ENCODE results near the gene SURF1. TPM values are rescaled to one million over a fixed set of nuclear protein-coding genes. Genes with fewer than 3 reads are reported as not detected.
A peak's percentile ranks its signal among the peaks of the same experiment; 100 is the strongest.
"Not testable (repeated sequence)": the region's sequence is repeated elsewhere in the genome, so short reads cannot be mapped to it uniquely, and the experiment has no call there.

SURF1 gene
- total RNA-seq, 4 donors from 2014 or later: 14.2 to 66.1 (median 50.2) TPM

DNA sequence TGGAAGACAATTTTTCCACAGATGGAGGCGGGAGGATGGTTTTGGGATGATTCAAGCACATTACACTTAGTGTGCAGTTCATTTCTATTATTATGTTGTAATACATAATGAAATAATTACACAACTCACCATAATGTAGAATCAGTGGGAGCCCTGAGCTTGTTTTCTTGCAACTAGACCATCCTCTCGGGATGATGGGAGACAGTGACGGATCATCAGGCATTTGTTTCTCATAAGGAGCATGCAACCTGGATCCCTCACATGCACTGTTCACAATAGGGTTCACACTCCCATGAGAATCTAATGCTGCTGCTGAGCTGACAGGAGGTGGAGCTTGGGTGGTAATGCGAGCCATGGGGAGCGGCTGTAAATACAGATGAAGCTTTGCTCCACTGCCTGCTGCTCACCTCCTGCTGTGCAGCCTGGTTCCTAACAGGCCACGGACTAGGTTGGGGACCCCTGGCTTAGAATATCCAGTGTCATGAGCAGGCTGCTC is 21.5 kb upstream of the SURF1 start:
- no peak overlapping the region for H3K27ac ChIP-seq
- H3K27me3 ChIP-seq: no peaks in the 10 kb centered on the region
- no peaks in the 10 kb centered on the region for H3K36me3 ChIP-seq
- intact Hi-C loops (cut with DNase I; ENCODE audit: low total_unique reads) (no loop called here), in situ Hi-C loops (cut with MboI; ENCODE audit: low pct_ligation_motif_present in 1 of 4, low pct_unique_long_range_greater_than_20kb in 1 of 4, low sequenced_read_pairs in 3 of 4) (no loop called here)
- no peak overlapping the region for H3K4me3 ChIP-seq
- H3K9me3 ChIP-seq: no peaks in the 10 kb centered on the region
- no peak for DNase-seq
- peaks cover 10 to 27% (median 21%) of the 10 kb centered on the region in 4 donors for H3K4me1 ChIP-seq
- no peak for TF ChIP-seq EP300 (IDR thresholded peaks at IDR 0.05; ENCODE audit: low read depth)
- WGBS, 2 donors (ENCODE audit: low coverage in 1 of 2): 78 to 88% methylated on average over 1 to 6 of the region's 6 CpGs

DNA sequence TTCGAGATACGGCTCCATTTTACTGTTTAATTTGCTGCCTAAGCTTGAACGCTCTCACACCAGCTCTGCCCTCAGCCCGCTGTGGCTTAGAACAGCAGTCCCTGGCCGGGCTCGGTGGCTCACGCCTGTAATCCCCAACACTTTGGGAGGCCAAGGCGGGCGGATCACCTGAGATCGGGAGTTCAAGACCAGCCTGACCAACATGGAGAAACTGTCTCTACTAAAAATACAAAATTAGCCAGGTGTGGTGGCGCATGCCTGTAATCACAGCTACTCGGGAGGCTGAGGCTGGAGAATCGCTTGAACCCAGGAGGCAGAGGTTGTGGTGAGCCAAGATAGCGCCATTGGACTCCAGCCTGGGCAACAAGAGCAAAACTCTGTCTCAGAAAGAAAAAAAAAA is 21.0 kb upstream of the SURF1 start:
- H3K4me3 ChIP-seq; DNase-seq; in situ Hi-C loops (cut with MboI; ENCODE audit: low pct_ligation_motif_present in 1 of 4, low pct_unique_long_range_greater_than_20kb in 1 of 4, low sequenced_read_pairs in 3 of 4); H3K27me3 ChIP-seq; H3K27ac ChIP-seq; H3K36me3 ChIP-seq; H3K9me3 ChIP-seq; intact Hi-C loops (cut with DNase I; ENCODE audit: low total_unique reads): not testable (repeated sequence)
- WGBS, 2 donors (ENCODE audit: low coverage in 1 of 2): 88 to 93% methylated on average over 5 to 14 of the region's 14 CpGs
- peaks cover 15 to 32% (median 26%) of the 10 kb centered on the region in 4 donors for H3K4me1 ChIP-seq

- Histone ChIP-seq H3K36me3 (no peaks in the 10 kb centered on the region), H3K4me3 (peak within 1 kb of the TSS; percentile 66 to 100 (median 92)), H3K4me1 (peaks cover 25 to 45% (median 38%) of the 10 kb centered on the region in 4 donors), H3K27me3 (no peaks in the 10 kb centered on the region), H3K27ac (peak within 1 kb of the TSS; percentile 97 to 100 (median 98)), H3K9me3 (no peaks in the 10 kb centered on the region)
- peak; percentile 98 for DNase-seq
- in situ Hi-C loops (cut with MboI; ENCODE audit: low pct_ligation_motif_present in 1 of 4, low pct_unique_long_range_greater_than_20kb in 1 of 4, low sequenced_read_pairs in 3 of 4) (no loop called here), intact Hi-C loops (cut with DNase I; ENCODE audit: low total_unique reads) (no loop called here)
- 0% methylated on average over 21 of the region's 120 CpGs; no CpG with 5 or more reads in 1 of the 2 donors for WGBS, 2 donors (ENCODE audit: low coverage in 1 of 2)
- TF ChIP-seq, protein P1, sequence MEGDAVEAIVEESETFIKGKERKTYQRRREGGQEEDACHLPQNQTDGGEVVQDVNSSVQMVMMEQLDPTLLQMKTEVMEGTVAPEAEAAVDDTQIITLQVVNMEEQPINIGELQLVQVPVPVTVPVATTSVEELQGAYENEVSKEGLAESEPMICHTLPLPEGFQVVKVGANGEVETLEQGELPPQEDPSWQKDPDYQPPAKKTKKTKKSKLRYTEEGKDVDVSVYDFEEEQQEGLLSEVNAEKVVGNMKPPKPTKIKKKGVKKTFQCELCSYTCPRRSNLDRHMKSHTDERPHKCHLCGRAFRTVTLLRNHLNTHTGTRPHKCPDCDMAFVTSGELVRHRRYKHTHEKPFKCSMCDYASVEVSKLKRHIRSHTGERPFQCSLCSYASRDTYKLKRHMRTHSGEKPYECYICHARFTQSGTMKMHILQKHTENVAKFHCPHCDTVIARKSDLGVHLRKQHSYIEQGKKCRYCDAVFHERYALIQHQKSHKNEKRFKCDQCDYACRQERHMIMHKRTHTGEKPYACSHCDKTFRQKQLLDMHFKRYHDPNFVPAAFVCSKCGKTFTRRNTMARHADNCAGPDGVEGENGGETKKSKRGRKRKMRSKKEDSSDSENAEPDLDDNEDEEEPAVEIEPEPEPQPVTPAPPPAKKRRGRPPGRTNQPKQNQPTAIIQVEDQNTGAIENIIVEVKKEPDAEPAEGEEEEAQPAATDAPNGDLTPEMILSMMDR (IDR thresholded peaks at IDR 0.05): no peak
- peak; percentile 60 to 91 (median 90) for TF ChIP-seq POLR2AphosphoS5 (IDR thresholded peaks at IDR 0.05)
- no peak for TF ChIP-seq EP300 (IDR thresholded peaks at IDR 0.05; ENCODE audit: low read depth)
- TF ChIP-seq POLR2A (IDR thresholded peaks at IDR 0.05): peak; percentile 52
Measured at GRCh38 chr9:133375724-133376654, 19.7 kb upstream of the SURF1 start, which contains the start of the genes STKLD1 and SURF4. STKLD1 (plus strand) TSS chr9:133376366; CDS start chr9:133376474, 108 bp downstream. SURF4 (minus strand) TSS chr9:133376060; CDS start chr9:133375969, 91 bp downstream.

DNA sequence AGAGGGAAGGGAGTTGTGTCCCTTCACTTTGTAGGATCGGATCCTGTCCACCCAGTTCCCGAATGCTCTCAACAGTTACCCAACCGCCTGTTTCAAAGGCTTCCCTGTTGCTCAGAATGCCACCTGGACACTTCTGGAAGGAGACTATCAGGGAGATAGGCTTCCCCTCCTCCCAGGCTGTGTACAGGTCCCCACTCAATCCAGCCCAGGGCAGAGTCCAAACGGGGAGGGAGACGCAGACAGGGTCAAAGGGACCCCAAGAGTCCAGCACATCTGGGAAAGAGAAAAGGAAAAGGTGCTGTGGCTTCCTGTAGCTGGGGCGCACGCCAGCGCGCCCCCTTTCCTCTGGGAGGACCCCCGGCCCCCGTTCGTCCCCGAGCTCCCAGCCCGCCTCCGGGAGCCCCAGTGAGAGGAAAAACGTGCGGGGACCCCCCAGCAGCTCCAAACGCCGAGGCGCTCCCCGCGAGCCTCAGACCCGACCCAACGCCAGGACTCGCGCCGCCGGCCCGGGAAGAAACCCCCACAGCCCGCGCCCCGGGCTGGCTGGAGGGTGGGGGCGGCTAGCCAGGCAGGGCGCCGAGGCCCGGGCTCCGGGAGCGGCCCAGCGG is 18.9 kb upstream of the SURF1 start:
- intact Hi-C loops (cut with DNase I; ENCODE audit: low total_unique reads): no loop called here

More for the DNA sequence above, 18.9 kb upstream of the SURF1 start:
- peaks cover 25 to 52% (median 44%) of the 10 kb centered on the region in 4 donors for H3K4me1 ChIP-seq
- H3K9me3 ChIP-seq: no peaks in the 10 kb centered on the region
- peak overlapping the region; percentile 66 to 100 (median 92) for H3K4me3 ChIP-seq
- peak overlapping the region; percentile 97 to 100 (median 98) for H3K27ac ChIP-seq
- no peaks in the 10 kb centered on the region for H3K36me3 ChIP-seq
- 0% methylated on average over 21 of the region's 39 CpGs; no CpG with 5 or more reads in 1 of the 2 donors for WGBS, 2 donors (ENCODE audit: low coverage in 1 of 2)
- no peaks in the 10 kb centered on the region for H3K27me3 ChIP-seq
- TF ChIP-seq, protein P1 (IDR thresholded peaks at IDR 0.05): no peak
- TF ChIP-seq POLR2A (IDR thresholded peaks at IDR 0.05): peak; percentile 30
- TF ChIP-seq POLR2AphosphoS5 (IDR thresholded peaks at IDR 0.05): peak in 2 of 3 donors; percentile 21 to 24
- TF ChIP-seq EP300 (IDR thresholded peaks at IDR 0.05; ENCODE audit: low read depth): no peak
- peak; percentile 57 for DNase-seq
- in situ Hi-C loops (cut with MboI; ENCODE audit: low pct_ligation_motif_present in 1 of 4, low pct_unique_long_range_greater_than_20kb in 1 of 4, low sequenced_read_pairs in 3 of 4): no loop called here
